Aorta (tissue), 5 donors: ENCODE data around the gene PSMD1. TPM values are rescaled to one million over a fixed set of nuclear protein-coding genes. Genes with fewer than 3 reads are reported as not detected.
A peak's percentile ranks its signal among the peaks of the same experiment; 100 is the strongest.

Experiments
- ATAC-seq: fragments of 200-7000 bp; cut with Tn5 transposase; one replicate; pipeline ENCODE4 v1.9.1; 2022; ENCODE audit warnings: moderate library complexity; ENCODE audit not compliant: low FRiP score
- DNase-seq, 2 donors: peaks; one replicate each; pipeline ENCODE4 v3.0.0-alpha.2; 2020
- H3K27ac ChIP-seq, 2 donors: one replicate each; pipeline ENCODE4 v1.5.1; 2013; ENCODE audit warnings: low read length in 2 of 2, mild to moderate bottlenecking in 2 of 2, moderate library complexity in 2 of 2, control low read depth in 1 of 2, inconsistent platforms in 1 of 2, low read depth in 1 of 2
- H3K27me3 ChIP-seq, 2 donors: one replicate each; pipeline ENCODE4 v1.6.1; 2013; ENCODE audit warnings: control low read depth in 1 of 2, low read length in 1 of 2, mild to moderate bottlenecking in 1 of 2, moderate library complexity in 1 of 2; ENCODE audit not compliant: insufficient read depth in 2 of 2, control insufficient read depth in 1 of 2
- H3K36me3 ChIP-seq, 2 donors: one replicate each; pipeline ENCODE4 v1.6.1; 2013; ENCODE audit warnings: control low read depth in 1 of 2, low read length in 1 of 2, mild to moderate bottlenecking in 1 of 2; ENCODE audit not compliant: insufficient read depth in 2 of 2, control insufficient read depth in 1 of 2
- H3K4me1 ChIP-seq, 2 donors: one replicate each; pipeline ENCODE4 v1.6.1; 2013; ENCODE audit warnings: low read length in 2 of 2, control low read depth in 1 of 2, mild to moderate bottlenecking in 1 of 2, moderate library complexity in 1 of 2; ENCODE audit not compliant: insufficient read depth in 2 of 2, control insufficient read depth in 1 of 2
- H3K4me3 ChIP-seq, 2 donors: one replicate each; pipeline ENCODE4 v1.5.1; 2013; ENCODE audit warnings: low read length in 2 of 2, control low read depth in 1 of 2, mild to moderate bottlenecking in 1 of 2
- H3K9me3 ChIP-seq: one replicate; pipeline ENCODE4 v1.6.1; 2013; ENCODE audit warnings: mild to moderate bottlenecking, low read length; ENCODE audit not compliant: control insufficient read depth
- WGBS, 2 donors: extraction: QIAGEN DNeasy Blood & Tissue Kit; methylation state at CpG; one replicate each; pipeline ENCODE4 v1.1.7; 2013; 5-methylcytosine and 5-hydroxymethylcytosine counted together
- intact Hi-C, 2 donors: fragments of 100-400 bp; cut with DNase I; formaldehyde crosslinking; loops; one replicate each; pipeline versions ENCODE4 v1.14.2 to v1.15.0; 2022
- long read RNA-seq, 2 donors: library from polyadenylated mRNA; unstranded; transcript quantifications; one replicate each; pipeline ENCODE4 v2.0.0, GENCODE V29; 2020 to 2021
- polyA plus RNA-seq, 2 donors: library from polyadenylated mRNA; stranded (reverse); fragments of 200-250 nt; gene quantifications; one replicate each; pipeline ENCODE4 v1.2.3, GENCODE V29; 2013
- total RNA-seq, 2 donors: library from RNA; stranded (reverse); fragmentation: NEBNext Ultra II Directional; extraction: Animal tissue kit (Norgen Biotek cat#: 25700); gene quantifications; one replicate each; pipeline ENCODE4 v1.2.1, GENCODE V29; 2021
- donor health status: healthy with polysubstance abuse.
- donor health status: Bipolar disorder and iron deficiency.
- donor health status: DM: no; HTN: no; CAD: no.
- donor health status: DM: no; HTN: no; CAD: no.
- donor health status: DM: yes; HTN: yes; CAD: no.

Gene PSMD1
- total RNA-seq: 10 to 100 TPM; 67.7 to 69.7 TPM
- 10 to 100 TPM; 27.8 to 35.3 TPM for polyA plus RNA-seq
- long read RNA-seq, donor 1, transcript PSMD1-201 (25 exons, 3,326 nt): major isoform, 6 of 397 reads
- long read RNA-seq, donor 1, partial matches to known transcripts: 361 of 397 reads
- long read RNA-seq, donor 1, other reads (novel, unspliced or antisense): 25 of 397 reads
- long read RNA-seq, donor 2, transcript PSMD1-201 (25 exons, 3,326 nt): major isoform, 7 of 55 reads
- long read RNA-seq, donor 2, partial matches to known transcripts: 40 of 55 reads
- long read RNA-seq, donor 2, other reads (novel, unspliced or antisense): 6 of 55 reads

DNA sequence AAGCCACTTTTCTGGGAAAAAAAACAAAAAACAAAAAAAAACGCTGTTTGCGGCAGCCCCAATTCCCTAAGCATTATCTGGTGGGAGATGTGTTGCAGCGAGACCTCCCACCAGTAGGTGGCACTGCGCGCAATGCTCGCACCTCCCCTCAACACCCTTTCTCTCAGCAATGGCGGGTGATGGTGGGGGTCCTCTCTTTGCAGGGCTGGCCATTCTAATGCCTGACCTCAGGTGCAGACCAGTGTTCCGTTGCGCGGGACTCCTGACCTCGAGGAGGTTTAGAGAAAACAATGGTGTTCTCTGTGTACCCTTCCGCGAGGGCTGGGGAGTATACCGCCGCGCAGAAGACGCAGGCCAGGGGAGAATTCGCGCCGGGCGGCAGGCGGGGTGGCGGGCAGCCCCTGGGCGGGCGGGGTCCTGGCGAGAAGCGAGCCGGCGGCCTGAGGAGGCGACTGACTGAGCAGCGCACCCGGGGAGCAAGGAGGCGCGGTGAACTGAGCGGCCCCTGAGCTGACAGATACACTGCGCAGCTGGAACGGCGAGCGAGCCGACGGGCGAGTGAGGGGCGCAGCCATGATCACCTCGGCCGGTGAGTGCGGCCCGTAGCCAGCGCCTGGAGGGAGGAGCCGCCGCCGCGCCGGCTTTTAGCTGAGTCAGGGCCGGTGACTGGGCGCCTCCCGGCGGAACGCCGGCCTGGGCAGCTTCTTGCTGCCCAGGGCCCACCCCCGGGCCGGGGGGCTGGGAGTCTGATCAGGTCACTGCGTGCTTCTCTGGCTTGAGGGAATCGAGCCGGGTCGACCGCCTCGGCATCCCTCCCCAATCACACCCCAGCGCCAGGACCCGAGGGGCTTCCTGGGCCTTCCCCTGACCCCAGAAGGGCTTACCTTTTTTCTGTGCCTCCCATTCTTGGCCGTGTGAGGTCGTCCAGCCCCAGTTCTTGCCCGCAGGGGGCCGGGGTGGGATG is at the start of gene PSMD1:
PSMD1 (plus strand) TSS at position 415 of the 964 bp plus-strand sequence; CDS start at position 574, 159 bp downstream.
- peaks cover 0 to 18% of the 10 kb centered on the region in 2 donors for H3K4me1 ChIP-seq
- H3K4me3 ChIP-seq: peak within 1 kb of the TSS; percentile 74 to 97
- 0% methylated on average over 69 to 73 of the region's 73 CpGs for WGBS, 2 donors
- no peaks in the 10 kb centered on the region for H3K27me3 ChIP-seq
- H3K27ac ChIP-seq: peak within 1 kb of the TSS in 1 of 2 donors; percentile 86
- ATAC-seq: peak; percentile 97
- intact Hi-C loops: loop anchor here (10.0 kb wide), 1 partner anchor 232 kb away; no protein-coding TSS in a partner anchor
- no peaks in the 10 kb centered on the region for H3K36me3 ChIP-seq
- peak; percentile 95 to 97 for DNase-seq
- no peaks in the 10 kb centered on the region for H3K9me3 ChIP-seq

DNA sequence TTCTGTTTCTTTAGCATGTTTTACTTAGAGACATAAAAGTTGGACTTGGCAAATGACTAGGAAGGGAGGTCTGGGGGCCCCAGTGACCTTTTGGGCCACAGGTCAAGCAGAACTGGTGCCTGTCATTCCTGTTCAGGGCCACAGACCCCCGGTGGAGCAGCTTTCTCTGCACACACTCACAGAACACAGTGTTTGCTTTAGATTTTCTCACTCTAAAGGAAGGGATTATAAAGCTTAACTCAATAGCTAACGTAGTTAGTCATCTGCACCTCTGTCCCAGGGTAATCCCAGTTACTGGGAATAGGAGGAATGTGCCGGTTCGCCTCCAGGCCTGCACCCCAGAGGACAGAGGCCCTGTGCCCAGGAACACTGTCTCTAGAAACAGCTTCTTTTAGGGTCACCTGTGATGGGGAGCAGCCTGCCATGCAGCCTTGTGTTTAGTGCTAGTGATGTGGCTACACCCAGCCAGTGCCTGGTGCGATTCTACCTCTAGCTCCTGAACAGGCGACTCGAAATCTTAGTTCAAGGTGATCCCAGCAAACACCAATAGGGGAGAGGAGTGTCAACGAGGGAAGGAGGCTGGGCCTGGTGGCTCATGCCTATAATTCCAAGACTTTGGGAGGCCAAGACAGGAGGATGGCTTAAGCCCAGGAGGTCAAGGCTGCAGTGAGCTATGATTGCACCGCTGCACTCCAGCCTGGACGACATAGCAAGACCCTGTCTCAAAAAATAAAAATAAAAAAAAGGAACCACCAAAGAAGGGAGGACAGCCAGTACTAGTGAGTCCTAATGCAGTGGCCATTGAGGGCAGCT is 49.2 kb upstream of the PSMD1 start:
- no peak for ATAC-seq
- no peak overlapping the region for H3K27ac ChIP-seq
- 67% methylated on average over 10 of the region's 10 CpGs for WGBS, 2 donors
- no peak for DNase-seq
- no peaks in the 10 kb centered on the region for H3K27me3 ChIP-seq
- H3K9me3 ChIP-seq: no peaks in the 10 kb centered on the region
- H3K36me3 ChIP-seq: no peaks in the 10 kb centered on the region
- no peak overlapping the region for H3K4me3 ChIP-seq
- H3K4me1 ChIP-seq: no peaks in the 10 kb centered on the region
- intact Hi-C loops: no loop called here

DNA sequence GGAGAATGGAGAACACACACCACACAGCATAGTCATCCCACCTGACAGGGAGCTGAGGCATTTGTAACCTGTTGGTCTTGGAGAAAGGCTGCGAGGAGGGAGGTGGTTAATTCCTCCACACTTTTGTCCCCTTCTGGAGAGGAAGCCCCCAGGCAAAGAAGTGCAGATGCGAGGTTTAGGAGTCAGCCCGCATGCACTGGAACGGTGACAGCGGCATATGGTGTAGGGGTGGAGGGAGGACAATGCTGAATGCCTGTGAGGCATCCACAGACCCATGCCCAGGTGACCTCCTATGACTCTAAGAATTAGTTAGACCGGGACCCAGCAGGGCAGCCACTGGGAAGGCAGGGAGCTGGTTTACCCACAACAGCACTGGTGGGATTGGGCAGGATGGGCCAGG is 48.5 kb upstream of the PSMD1 start:
- Histone ChIP-seq H3K4me1 (no peaks in the 10 kb centered on the region), H3K9me3 (no peaks in the 10 kb centered on the region), H3K27me3 (no peaks in the 10 kb centered on the region), H3K36me3 (no peaks in the 10 kb centered on the region), H3K4me3 (no peak overlapping the region), H3K27ac (no peak overlapping the region)
- intact Hi-C loops: no loop called here
- peak; percentile 23 for ATAC-seq
- 93 to 96% methylated on average over 6 of the region's 6 CpGs for WGBS, 2 donors
- no peak for DNase-seq

DNA sequence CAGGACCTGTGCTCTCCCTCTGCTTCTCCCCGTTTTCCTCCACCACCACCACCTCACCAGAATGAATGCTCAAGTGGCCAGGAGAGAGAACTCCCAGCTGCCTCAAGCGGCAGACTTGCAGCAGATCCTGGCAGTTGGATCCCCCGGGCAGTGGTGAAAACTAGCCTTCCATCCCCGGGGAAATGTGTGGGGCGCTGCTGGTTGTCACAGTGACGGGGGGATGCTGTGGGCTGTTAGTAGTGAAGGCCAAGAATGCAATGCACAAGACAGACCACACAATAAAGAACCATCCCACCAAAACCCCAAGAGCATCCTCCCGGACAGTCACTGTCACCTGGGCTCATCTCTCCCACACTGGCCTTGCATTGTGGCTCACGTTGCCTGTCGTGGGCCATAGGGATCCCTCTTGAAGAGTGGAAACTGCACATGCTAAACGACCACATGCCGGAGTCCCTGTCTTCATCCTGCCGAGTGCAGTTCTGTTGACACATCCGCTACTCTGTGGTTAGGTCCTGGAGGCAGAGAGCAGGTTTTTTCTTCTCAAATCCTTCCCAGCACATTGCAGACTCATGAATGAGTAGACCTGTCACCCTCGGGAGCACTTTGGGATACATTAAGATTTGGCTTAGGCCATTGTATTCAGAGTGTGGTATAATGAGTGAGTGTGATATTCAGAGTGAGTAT is 47.3 kb upstream of the PSMD1 start:
- ATAC-seq (no peak), DNase-seq (no peak)
- H3K4me3 ChIP-seq: no peak overlapping the region
- no peaks in the 10 kb centered on the region for H3K27me3 ChIP-seq
- intact Hi-C loops: no loop called here
- no peaks in the 10 kb centered on the region for H3K9me3 ChIP-seq
- WGBS, 2 donors: 74 to 81% methylated on average over 13 to 14 of the region's 14 CpGs
- no peak overlapping the region for H3K27ac ChIP-seq
- H3K4me1 ChIP-seq: no peaks in the 10 kb centered on the region
- no peaks in the 10 kb centered on the region for H3K36me3 ChIP-seq

DNA sequence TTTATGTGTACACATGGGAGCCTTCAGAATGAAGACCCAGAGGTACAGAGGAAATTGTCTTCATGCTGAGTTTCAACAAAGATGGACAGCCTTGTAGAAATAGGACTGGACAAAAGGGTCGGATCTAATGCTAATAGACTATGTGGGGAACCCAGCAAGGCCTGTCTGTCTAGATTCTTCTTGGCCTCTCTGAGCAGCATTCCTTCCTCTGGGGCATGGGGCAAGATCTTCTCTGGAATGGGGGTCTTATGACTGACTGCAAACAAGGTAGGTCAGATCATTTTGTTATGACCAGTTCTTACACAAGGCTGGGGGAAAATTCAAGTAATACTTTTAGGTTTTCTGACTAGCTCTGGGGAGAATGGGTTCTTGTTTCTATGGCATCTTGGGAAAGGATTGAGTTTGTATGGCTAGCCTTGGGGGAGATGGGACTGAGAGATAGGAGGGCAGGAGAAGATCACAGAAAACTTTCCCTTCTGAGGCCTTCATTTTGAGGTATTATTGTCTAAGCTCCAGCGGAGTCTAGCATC is 46.4 kb upstream of the PSMD1 start:
- DNase-seq (no peak), ATAC-seq (no peak)
- no peaks in the 10 kb centered on the region for H3K4me1 ChIP-seq
- WGBS, 2 donors: 46 to 96% methylated on average over 2 of the region's 2 CpGs
- no peak overlapping the region for H3K27ac ChIP-seq
- no peaks in the 10 kb centered on the region for H3K36me3 ChIP-seq
- no peaks in the 10 kb centered on the region for H3K9me3 ChIP-seq
- no peaks in the 10 kb centered on the region for H3K27me3 ChIP-seq
- intact Hi-C loops: no loop called here
- H3K4me3 ChIP-seq: no peak overlapping the region

DNA sequence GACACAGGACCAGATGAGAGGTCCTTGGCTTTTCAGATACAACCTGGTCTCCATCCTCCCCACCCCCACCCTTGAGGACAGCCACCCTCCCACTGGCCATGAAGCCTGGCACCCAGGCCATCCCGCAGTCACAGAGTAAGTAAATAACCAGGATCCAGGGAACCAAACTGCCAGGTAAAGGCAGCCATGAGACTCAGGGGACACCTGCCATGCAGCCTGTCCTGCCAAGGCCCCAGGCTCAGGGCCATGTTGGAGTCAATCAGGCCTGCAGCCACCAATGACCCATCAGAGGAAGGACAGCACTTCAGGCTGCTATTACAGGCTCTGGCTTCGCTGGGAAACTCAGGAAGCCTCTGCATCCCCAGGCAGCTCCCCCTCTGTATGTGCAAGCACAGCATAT is 45.1 kb upstream of the PSMD1 start:
- ATAC-seq (no peak), DNase-seq (no peak)
- H3K4me3 ChIP-seq: no peak overlapping the region
- no peak overlapping the region for H3K27ac ChIP-seq
- intact Hi-C loops: no loop called here
- no peaks in the 10 kb centered on the region for H3K4me1 ChIP-seq
- H3K27me3 ChIP-seq: no peaks in the 10 kb centered on the region
- 46 to 52% methylated on average over 2 of the region's 2 CpGs for WGBS, 2 donors
- H3K9me3 ChIP-seq: no peaks in the 10 kb centered on the region
- no peaks in the 10 kb centered on the region for H3K36me3 ChIP-seq

DNA sequence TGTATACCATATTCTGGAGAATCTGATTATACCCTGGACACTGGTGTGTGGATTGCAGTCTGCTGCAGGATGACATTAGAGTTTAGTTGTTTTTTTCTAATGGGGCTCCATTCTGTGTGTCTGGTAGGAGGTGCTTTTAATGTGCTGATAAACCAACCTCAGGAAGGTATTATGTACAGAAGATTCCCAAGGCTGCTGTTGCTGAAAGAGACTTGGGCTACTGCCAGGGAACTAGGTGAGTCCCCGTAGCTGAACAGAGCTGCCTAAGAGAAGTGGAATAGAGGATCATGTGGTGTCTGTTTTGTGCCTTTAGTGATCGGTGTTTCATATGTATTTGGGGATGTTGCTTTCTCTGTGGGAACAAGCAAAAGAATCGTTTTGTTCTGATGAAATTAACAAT is 44.2 kb upstream of the PSMD1 start:
- no peak for ATAC-seq
- DNase-seq: no peak
- no peaks in the 10 kb centered on the region for H3K4me1 ChIP-seq
- H3K4me3 ChIP-seq: no peak overlapping the region
- intact Hi-C loops: no loop called here
- H3K36me3 ChIP-seq: no peaks in the 10 kb centered on the region
- WGBS, 2 donors: 86 to 88% methylated on average over 3 of the region's 3 CpGs
- no peaks in the 10 kb centered on the region for H3K9me3 ChIP-seq
- no peak overlapping the region for H3K27ac ChIP-seq
- no peaks in the 10 kb centered on the region for H3K27me3 ChIP-seq

DNA sequence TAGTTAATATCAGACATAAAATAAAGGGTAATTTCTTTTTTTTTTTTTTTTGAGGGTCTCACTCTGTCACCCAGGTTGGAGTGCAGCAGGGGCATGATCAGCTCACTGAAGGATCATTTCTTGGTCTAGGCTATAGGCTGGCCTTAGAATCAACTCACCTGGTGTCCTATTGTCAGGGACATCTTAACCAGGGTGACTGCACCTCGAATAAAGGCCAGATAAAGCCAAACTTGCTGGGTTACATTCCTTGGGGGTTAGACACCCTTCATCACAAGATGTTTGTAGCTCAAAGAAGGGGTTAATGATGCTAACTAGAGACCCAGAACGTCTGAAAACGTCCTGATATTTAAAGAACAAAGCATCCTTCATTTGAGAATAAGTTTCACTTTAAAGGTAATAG is 42.8 kb upstream of the PSMD1 start:
- Histone ChIP-seq H3K4me1 (no peaks in the 10 kb centered on the region), H3K9me3 (no peaks in the 10 kb centered on the region), H3K27me3 (no peaks in the 10 kb centered on the region), H3K4me3 (no peak overlapping the region), H3K27ac (no peak overlapping the region), H3K36me3 (no peaks in the 10 kb centered on the region)
- intact Hi-C loops: no loop called here
- ATAC-seq (no peak), DNase-seq (no peak)
- 35 to 45% methylated on average over 3 of the region's 3 CpGs for WGBS, 2 donors
